Mesendoderm (in vitro differentiated cells): ENCODE data around the gene SCAI.
"Not testable (repeated sequence)": the region's sequence is repeated elsewhere in the genome, so short reads cannot be mapped to it uniquely, and the experiment has no call there.

Experiments
- DNase-seq: peaks from one replicate; pipeline ENCODE4 v3.0.0; 2013
- H2AK5ac ChIP-seq: 2 replicates; pipeline ENCODE4 v1.6.1; 2013; ENCODE audit warnings: low read length, inconsistent platforms
- H2BK120ac ChIP-seq: 2 replicates; pipeline ENCODE4 v1.6.1; 2013; ENCODE audit warnings: low read depth, mild to moderate bottlenecking, low read length, moderate library complexity, mixed read lengths
- H2BK15ac ChIP-seq: replicated peaks from 2 replicates; pipeline ENCODE4 v1.6.1; 2013; ENCODE audit warnings: low read depth, mild to moderate bottlenecking, moderate library complexity
- H2BK5ac ChIP-seq: 2 replicates; pipeline ENCODE4 v1.6.1; 2013; ENCODE audit warnings: low read length, inconsistent platforms
- H3K18ac ChIP-seq: 2 replicates; pipeline ENCODE4 v1.6.1; 2013; ENCODE audit warnings: mild to moderate bottlenecking, low read length, mixed read lengths
- H3K23ac ChIP-seq: one replicate; pipeline ENCODE4 v1.6.1; 2013; ENCODE audit warnings: low read length
- H3K27ac ChIP-seq: 2 replicates; pipeline ENCODE4 v1.5.1; 2013; ENCODE audit warnings: low read depth, mild to moderate bottlenecking, inconsistent platforms, low read length, moderate library complexity
- H3K27me3 ChIP-seq: 2 replicates; pipeline ENCODE4 v1.6.1; 2013; ENCODE audit warnings: low read length, control low read depth, mild to moderate bottlenecking, inconsistent platforms; ENCODE audit not compliant: insufficient read depth, poor library complexity
- H3K36me3 ChIP-seq: 2 replicates; pipeline ENCODE4 v1.6.1; 2013; ENCODE audit warnings: low read length, inconsistent platforms; ENCODE audit not compliant: control insufficient read depth, insufficient read depth
- H3K4ac ChIP-seq: one replicate; pipeline ENCODE4 v1.6.1; 2013; ENCODE audit warnings: low read depth, mild to moderate bottlenecking, low read length, moderate library complexity
- H3K4me1 ChIP-seq: 2 replicates; pipeline ENCODE4 v1.6.1; 2013; ENCODE audit warnings: low read depth, low read length, inconsistent platforms; ENCODE audit not compliant: control insufficient read depth
- H3K4me2 ChIP-seq: 2 replicates; pipeline ENCODE4 v1.6.1; 2013; ENCODE audit warnings: low read length
- H3K4me3 ChIP-seq: 2 replicates; pipeline ENCODE4 v1.5.1; 2013; ENCODE audit warnings: mild to moderate bottlenecking, low read length
- H3K56ac ChIP-seq: one replicate; pipeline ENCODE4 v1.6.1; 2013; ENCODE audit warnings: low read length
- H3K79me1 ChIP-seq: 2 replicates; pipeline ENCODE4 v1.6.1; 2013; ENCODE audit warnings: low read length, inconsistent platforms
- H3K79me2 ChIP-seq: 2 replicates; pipeline ENCODE4 v1.6.1; 2013; ENCODE audit warnings: mild to moderate bottlenecking, low read length; ENCODE audit not compliant: control insufficient read depth, insufficient read depth
- H3K9ac ChIP-seq: 2 replicates; pipeline ENCODE4 v1.6.1; 2013; ENCODE audit warnings: low read length, inconsistent platforms
- H4K5ac ChIP-seq: one replicate; pipeline ENCODE4 v1.6.1; 2013; ENCODE audit warnings: low read length
- H4K8ac ChIP-seq: one replicate; pipeline ENCODE4 v1.6.1; 2013; ENCODE audit warnings: low read depth, mild to moderate bottlenecking, control low read depth, low read length, moderate library complexity
- WGBS: extraction: QIAGEN DNeasy Blood & Tissue Kit; methylation state at CpG from one replicate; pipeline ENCODE4 v1.1.7; 2013; ENCODE audit warnings: low lambda C conversion rate, missing lambda C conversion rate; ENCODE audit not compliant: insufficient coverage; ENCODE audit errors: extremely low coverage; 5-methylcytosine and 5-hydroxymethylcytosine counted together

SCAI gene

GRCh38 chr9:124965775-124966568, 177.4 kb downstream of the SCAI start:
- not testable (repeated sequence) for H2AK5ac ChIP-seq, H3K4ac ChIP-seq, H3K27me3 ChIP-seq, H3K9ac ChIP-seq, H3K79me2 ChIP-seq, H3K4me2 ChIP-seq, H4K8ac ChIP-seq, H3K4me1 ChIP-seq, H3K23ac ChIP-seq, H3K79me1 ChIP-seq, H2BK15ac ChIP-seq, H3K27ac ChIP-seq, DNase-seq, H3K18ac ChIP-seq, H2BK120ac ChIP-seq, H2BK5ac ChIP-seq, H4K5ac ChIP-seq, H3K56ac ChIP-seq, H3K36me3 ChIP-seq, H3K4me3 ChIP-seq
- no CpG with 5 or more reads among the region's 5 CpGs for WGBS

- H4K5ac ChIP-seq = no peak overlapping the region
- no peak overlapping the region for H3K23ac ChIP-seq
- H2BK5ac ChIP-seq = no peak overlapping the region
- H3K56ac ChIP-seq = no peak overlapping the region
- no peaks in the 10 kb centered on the region for H3K79me1 ChIP-seq
- H3K79me2 ChIP-seq = no peaks in the 10 kb centered on the region
- no peaks in the 10 kb centered on the region for H3K36me3 ChIP-seq
- H3K9ac ChIP-seq = no peak overlapping the region
- H2BK15ac ChIP-seq = no peak overlapping the region
- H3K27me3 ChIP-seq = no peaks in the 10 kb centered on the region
- no peak for DNase-seq
- WGBS = no CpG with 5 or more reads among the region's 2 CpGs
- H4K8ac ChIP-seq = no peak overlapping the region
- H3K27ac ChIP-seq = no peak overlapping the region
- no peak overlapping the region for H3K4ac ChIP-seq
- H3K4me2 ChIP-seq = no peak overlapping the region
- H2AK5ac ChIP-seq = no peak overlapping the region
- no peak overlapping the region for H2BK120ac ChIP-seq
- no peak overlapping the region for H3K4me3 ChIP-seq
- no peak overlapping the region for H3K18ac ChIP-seq
- no peaks in the 10 kb centered on the region for H3K4me1 ChIP-seq
Observed at GRCh38 chr9:124964604-124965003, 178.7 kb downstream of the SCAI start.

GRCh38 chr9:124964056-124964455, 179.3 kb downstream of the SCAI start:
- Histone ChIP-seq H3K27ac (no peak overlapping the region), H2BK5ac (no peak overlapping the region), H3K79me2 (no peaks in the 10 kb centered on the region), H3K9ac (no peak overlapping the region), H2BK15ac (no peak overlapping the region), H4K8ac (no peak overlapping the region), H3K79me1 (no peaks in the 10 kb centered on the region), H3K23ac (no peak overlapping the region), H2BK120ac (no peak overlapping the region), H3K18ac (no peak overlapping the region), H3K56ac (no peak overlapping the region), H3K4ac (no peak overlapping the region), H4K5ac (no peak overlapping the region), H2AK5ac (no peak overlapping the region), H3K4me1 (no peaks in the 10 kb centered on the region), H3K4me2 (no peak overlapping the region), H3K36me3 (no peaks in the 10 kb centered on the region), H3K27me3 (no peaks in the 10 kb centered on the region), H3K4me3 (no peak overlapping the region)
- WGBS = no CpG with 5 or more reads among the region's 2 CpGs
- no peak for DNase-seq

- no peak overlapping the region for H3K27ac ChIP-seq
- no peak overlapping the region for H2BK15ac ChIP-seq
- no peak overlapping the region for H3K23ac ChIP-seq
- no peak overlapping the region for H4K5ac ChIP-seq
- H2AK5ac ChIP-seq = no peak overlapping the region
- no peak overlapping the region for H3K56ac ChIP-seq
- no peak overlapping the region for H2BK120ac ChIP-seq
- WGBS = no CpG with 5 or more reads among the region's 2 CpGs
- no peaks in the 10 kb centered on the region for H3K36me3 ChIP-seq
- no peak overlapping the region for H3K4me2 ChIP-seq
- no peak overlapping the region for H3K4me3 ChIP-seq
- H2BK5ac ChIP-seq = no peak overlapping the region
- H4K8ac ChIP-seq = no peak overlapping the region
- no peaks in the 10 kb centered on the region for H3K27me3 ChIP-seq
- no peaks in the 10 kb centered on the region for H3K4me1 ChIP-seq
- no peaks in the 10 kb centered on the region for H3K79me1 ChIP-seq
- DNase-seq = no peak
- no peak overlapping the region for H3K9ac ChIP-seq
- H3K79me2 ChIP-seq = no peaks in the 10 kb centered on the region
- H3K18ac ChIP-seq = no peak overlapping the region
- no peak overlapping the region for H3K4ac ChIP-seq
Observed at GRCh38 chr9:124960409-124960752, 182.9 kb downstream of the SCAI start.

GRCh38 chr9:124959671-124960408, 183.5 kb downstream of the SCAI start:
- H3K23ac ChIP-seq, H2BK120ac ChIP-seq, H3K4me2 ChIP-seq, H3K36me3 ChIP-seq, H4K5ac ChIP-seq, H4K8ac ChIP-seq, H3K18ac ChIP-seq, H3K79me1 ChIP-seq, H3K56ac ChIP-seq, H3K4ac ChIP-seq, H2BK15ac ChIP-seq, H2AK5ac ChIP-seq, H3K27ac ChIP-seq, H3K9ac ChIP-seq, H2BK5ac ChIP-seq, H3K4me3 ChIP-seq, DNase-seq, H3K27me3 ChIP-seq, H3K4me1 ChIP-seq, H3K79me2 ChIP-seq: not testable (repeated sequence)
- no CpG with 5 or more reads among the region's 9 CpGs for WGBS
